SH-SY5Y (cell line): ENCODE measurements around the gene DLX3.

Experiments used
- GATA2 ChIP-seq: IDR thresholded peaks from 2 replicates; pipeline ENCODE4 v1.6.1; 2011; ENCODE audit warnings: mild to moderate bottlenecking, low read depth, low read length
- GATA3 ChIP-seq: IDR thresholded peaks from 2 replicates; pipeline ENCODE4 v1.6.1; 2011; ENCODE audit warnings: low read depth, mild to moderate bottlenecking, low read length, moderate library complexity

DNA sequence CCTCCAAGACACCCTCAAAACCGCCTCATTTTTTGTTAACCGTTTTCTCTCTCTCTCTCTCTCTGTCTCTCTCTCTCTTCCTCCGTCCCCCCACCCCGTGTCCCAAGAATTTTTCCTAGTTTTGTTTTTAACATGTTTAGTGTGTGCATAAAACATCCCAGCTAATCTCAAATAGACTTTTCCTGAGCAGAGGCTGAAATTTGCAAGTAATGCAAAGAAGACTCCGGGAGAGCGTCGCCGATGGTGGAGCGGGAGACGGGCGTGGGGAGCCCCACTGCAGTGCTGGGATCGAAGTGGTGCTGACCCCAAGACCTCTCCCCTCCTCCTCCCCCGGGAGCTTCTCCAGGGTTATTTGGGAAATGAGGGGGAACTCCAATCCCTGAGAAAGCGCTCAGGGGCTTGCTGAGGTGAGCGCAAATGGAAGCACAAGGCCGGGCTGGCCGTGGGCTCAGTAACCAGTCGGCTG, 30.7 kb downstream of the DLX3 start:
- TF ChIP-seq GATA2 (no peak), GATA3 (no peak)
